Kidney epithelial cell (primary cell): ENCODE measurements around the gene KIRREL3. TPM values are rescaled to one million over a fixed set of nuclear protein-coding genes. Genes with fewer than 3 reads are reported as not detected.

ENCODE experiments used
- DNase-seq: peaks from one replicate; pipeline ENCODE4 v3.0.0-alpha.2; 2010; ENCODE audit warnings: low read depth
- H3K27me3 ChIP-seq: 2 replicates; pipeline ENCODE4 v1.6.0; 2011; ENCODE audit warnings: low read length; ENCODE audit not compliant: control insufficient read depth, insufficient read depth
- H3K36me3 ChIP-seq: 2 replicates; pipeline ENCODE4 v1.5.1; 2011; ENCODE audit warnings: low read length; ENCODE audit not compliant: control insufficient read depth, insufficient read depth
- H3K4me3 ChIP-seq: 2 replicates; pipeline ENCODE4 v1.5.1; 2011; ENCODE audit warnings: low read depth, mild to moderate bottlenecking, control low read depth, low read length
- CTCF ChIP-seq: IDR thresholded peaks from 2 replicates; pipeline ENCODE4 v1.5.1; 2011; ENCODE audit warnings: mild to moderate bottlenecking, moderate library complexity, low read length, control low read depth, inconsistent platforms; ENCODE audit not compliant: insufficient read depth, poor library complexity, severe bottlenecking
- total RNA-seq: library from RNA; depleted of rRNA; stranded (reverse); fragments of >200 nt; gene quantifications from 2 replicates; pipeline ENCODE4 v1.2.3, GENCODE V29; 2015

KIRREL3 gene
- total RNA-seq, 1 donor from 2014 or later = 1.3 TPM

- DNase-seq = peak; percentile 99
- H3K27me3 ChIP-seq = no peaks in the 10 kb centered on the region
- no peak for TF ChIP-seq CTCF
- H3K4me3 ChIP-seq = no peak overlapping the region
- no peaks in the 10 kb centered on the region for H3K36me3 ChIP-seq
Measured at GRCh38 chr11:126917531-126918204, 82.9 kb downstream of the KIRREL3 start.

DNA sequence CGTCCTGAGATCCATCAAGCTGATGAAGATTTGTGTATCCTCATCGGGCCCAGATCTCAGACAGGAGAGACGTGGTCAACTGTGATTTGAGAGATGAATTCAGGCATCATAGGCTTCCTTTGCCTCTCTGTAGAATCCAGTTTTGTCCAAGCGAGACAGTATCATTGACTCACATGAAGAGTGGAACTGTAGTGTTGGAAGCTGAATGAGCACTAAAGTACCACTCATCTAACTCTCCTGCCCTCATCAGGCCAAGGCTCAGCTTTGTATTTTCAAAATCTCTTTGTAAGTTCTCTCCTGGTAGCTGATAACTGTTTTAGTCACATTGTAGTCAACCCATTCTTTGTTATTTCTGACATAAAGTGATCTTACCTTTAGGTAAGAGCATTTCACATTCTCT, 85.1 kb downstream of the KIRREL3 start:
- no peak for TF ChIP-seq CTCF

GRCh38 chr11:126914941-126915340, 85.6 kb downstream of the KIRREL3 start:
- Histone ChIP-seq H3K4me3 (no peak overlapping the region), H3K36me3 (no peaks in the 10 kb centered on the region), H3K27me3 (no peaks in the 10 kb centered on the region)
- DNase-seq = no peak
- TF ChIP-seq CTCF = no peak

More for the DNA sequence above, 85.1 kb downstream of the KIRREL3 start:
- DNase-seq = no peak
- H3K4me3 ChIP-seq = no peak overlapping the region
- H3K36me3 ChIP-seq = no peaks in the 10 kb centered on the region
- no peaks in the 10 kb centered on the region for H3K27me3 ChIP-seq

- TF ChIP-seq CTCF = no peak
- H3K36me3 ChIP-seq = no peaks in the 10 kb centered on the region
- DNase-seq = no peak
- H3K27me3 ChIP-seq = no peaks in the 10 kb centered on the region
- no peak overlapping the region for H3K4me3 ChIP-seq
Measured at GRCh38 chr11:126914166-126914565, 86.4 kb downstream of the KIRREL3 start.

GRCh38 chr11:126904520-126904919, 96.0 kb downstream of the KIRREL3 start:
- H3K4me3 ChIP-seq = no peak overlapping the region

More at GRCh38 chr11:126904520-126904919, 96.0 kb downstream of the KIRREL3 start:
- no peaks in the 10 kb centered on the region for H3K27me3 ChIP-seq
- DNase-seq = no peak
- TF ChIP-seq CTCF = no peak
- no peaks in the 10 kb centered on the region for H3K36me3 ChIP-seq
